HepG2 (cell line): ENCODE data around the gene FAM131A. TPM values are rescaled to one million over a fixed set of nuclear protein-coding genes. Genes with fewer than 3 reads are reported as not detected.

Experiments
- CBX5 ChIP-seq: sonication (generic); formaldehyde crosslinking; IDR thresholded peaks from 2 replicates; pipeline ENCODE4 v1.4.0; 2020; ENCODE audit warnings: missing genetic modification reagents, borderline replicate concordance
- ELF3 ChIP-seq: IDR thresholded peaks from 2 replicates; pipeline ENCODE4 v1.6.1; 2016; ENCODE audit warnings: missing genetic modification reagents, missing compliant biosample characterization
- HIVEP1 ChIP-seq: sonication (generic); formaldehyde crosslinking; IDR thresholded peaks from 2 replicates; pipeline ENCODE4 v1.4.0; 2020; ENCODE audit warnings: mild to moderate bottlenecking, missing genetic modification reagents
- IRX3 ChIP-seq: sonication (generic); formaldehyde crosslinking; IDR thresholded peaks from 2 replicates; pipeline ENCODE4 v1.8.1; 2023; ENCODE audit warnings: mild to moderate bottlenecking, low read depth, missing genetic modification reagents, borderline replicate concordance
- NFRKB ChIP-seq: fragments of 450-650 bp; IDR thresholded peaks from 2 replicates; pipeline ENCODE4 v1.6.1; 2017
- POLR2A ChIP-seq, 2 experiments: IDR thresholded peaks; 2 replicates each; pipeline ENCODE4 v1.6.1; 2011; ENCODE audit warnings: low read depth in 2 of 2, low read length in 2 of 2, mild to moderate bottlenecking in 1 of 2, moderate library complexity in 1 of 2; ENCODE audit not compliant: insufficient read depth in 1 of 2
- SKI ChIP-seq: fragments of 450-650 bp; IDR thresholded peaks from one replicate; pipeline ENCODE4 v1.6.1; 2018; ENCODE audit warnings: mild to moderate bottlenecking; ENCODE audit not compliant: partially characterized antibody
- TEF ChIP-seq: sonication (generic); formaldehyde crosslinking; IDR thresholded peaks from 2 replicates; pipeline ENCODE4 v1.5.0; 2020; ENCODE audit warnings: missing genetic modification reagents
- ZIK1 ChIP-seq: sonication (generic); formaldehyde crosslinking; IDR thresholded peaks from 2 replicates; pipeline ENCODE4 v1.5.0; 2020; ENCODE audit warnings: mild to moderate bottlenecking, low read depth, missing genetic modification reagents, borderline replicate concordance
- ZMYM2 ChIP-seq: sonication (generic); formaldehyde crosslinking; IDR thresholded peaks from 2 replicates; pipeline ENCODE4 v1.8.0; 2022; ENCODE audit warnings: mild to moderate bottlenecking, missing genetic modification reagents
- ZNF251 ChIP-seq: sonication (generic); formaldehyde crosslinking; IDR thresholded peaks from 2 replicates; pipeline ENCODE4 v1.9.0; 2021; ENCODE audit warnings: mild to moderate bottlenecking, missing genetic modification reagents
- ZNF414 ChIP-seq: sonication (generic); formaldehyde crosslinking; IDR thresholded peaks from 2 replicates; pipeline ENCODE4 v1.5.0; 2020; ENCODE audit warnings: missing genetic modification reagents
- ZNF543 ChIP-seq: sonication (generic); formaldehyde crosslinking; IDR thresholded peaks from 2 replicates; pipeline ENCODE4 v1.4.0; 2020; ENCODE audit warnings: mild to moderate bottlenecking, missing genetic modification reagents
- ZNF569 ChIP-seq: sonication (generic); formaldehyde crosslinking; IDR thresholded peaks from 2 replicates; pipeline ENCODE4 v1.5.0; 2020; ENCODE audit warnings: mild to moderate bottlenecking, missing genetic modification reagents, moderate library complexity, borderline replicate concordance
- ZNF605 ChIP-seq: sonication (generic); formaldehyde crosslinking; IDR thresholded peaks from 2 replicates; pipeline ENCODE4 v1.8.0; 2022; ENCODE audit warnings: mild to moderate bottlenecking, missing genetic modification reagents
- ZNF770 ChIP-seq: sonication (generic); formaldehyde crosslinking; IDR thresholded peaks from 2 replicates; pipeline ENCODE4 v1.5.0; 2020; ENCODE audit warnings: mild to moderate bottlenecking, missing genetic modification reagents
- polyA plus RNA-seq, 8 experiments: library from polyadenylated mRNA; depleted of rRNA in 3 of 8; stranded (reverse) in 7 of 8; unstranded in 1 of 8; fragments of >200 nt; fragmentation: Illumina TruSeq in 4 of 8; extraction: Trizol in 4 of 8; gene quantifications; 2 replicates each; pipeline versions ENCODE4 v1.2.1 to v1.2.3, GENCODE V29; 2011 to 2016; ENCODE audit warnings: low read depth in 4 of 8, missing spikeins in 1 of 8, mixed read lengths in 1 of 8; ENCODE audit not compliant: insufficient read depth in 1 of 8
- total RNA-seq, 5 experiments: library from RNA; depleted of rRNA; stranded (reverse); fragments of >200 nt; fragmentation: Illumina TruSeq; extraction: Trizol; gene quantifications; 2 replicates each; pipeline ENCODE4 v1.2.3, GENCODE V29; 2016; ENCODE audit warnings: low read depth in 1 of 5
- TF ChIP-seq, protein P1 (sequence below): sonication (generic); formaldehyde crosslinking; IDR thresholded peaks from 2 replicates; pipeline ENCODE4 v1.5.0; 2020; ENCODE audit warnings: mild to moderate bottlenecking, missing genetic modification reagents
- TF ChIP-seq, protein P2 (sequence below): sonication (generic); formaldehyde crosslinking; IDR thresholded peaks from 2 replicates; pipeline ENCODE4 v1.5.0; 2020; ENCODE audit warnings: missing genetic modification reagents

The FAM131A gene
- total and polyA plus RNA-seq, 2 of the 13 experiments (the other 11 are each of a cell fraction or from before 2014, with no cell fraction given): 9.2 to 9.3 TPM

- TF ChIP-seq ZNF414 (CRISPR knock-in tag) (0 out of 2 replicates have a peak, but pooled peaks have one; percentile 60), ZNF770 (no peak), ZNF605 (CRISPR knock-in tag) (peak; percentile 63), ZMYM2 (CRISPR knock-in tag) (no peak), HIVEP1 (CRISPR knock-in tag) (no peak; the same call in none of the 2 replicates), ZNF251 (CRISPR knock-in tag) (no peak), ELF3 (CRISPR knock-in tag) (peak; percentile 49), TEF (no peak), ZIK1 (0 out of 2 replicates have a peak, but pooled peaks have one; percentile 33), IRX3 (CRISPR knock-in tag) (no peak), SKI (peak; percentile 27), CBX5 (CRISPR knock-in tag) (no peak), NFRKB (no peak), ZNF543 (no peak), POLR2A (IDR thresholded peaks at IDR 0.05; ENCODE audit: insufficient read depth in 1 of 2, low read depth in 2 of 2, low read length in 2 of 2) (peak; percentile 75 to 94), ZNF569 (CRISPR knock-in tag) (0 out of 2 replicates have a peak, but pooled peaks have one; percentile 60)
- TF ChIP-seq, protein P1, sequence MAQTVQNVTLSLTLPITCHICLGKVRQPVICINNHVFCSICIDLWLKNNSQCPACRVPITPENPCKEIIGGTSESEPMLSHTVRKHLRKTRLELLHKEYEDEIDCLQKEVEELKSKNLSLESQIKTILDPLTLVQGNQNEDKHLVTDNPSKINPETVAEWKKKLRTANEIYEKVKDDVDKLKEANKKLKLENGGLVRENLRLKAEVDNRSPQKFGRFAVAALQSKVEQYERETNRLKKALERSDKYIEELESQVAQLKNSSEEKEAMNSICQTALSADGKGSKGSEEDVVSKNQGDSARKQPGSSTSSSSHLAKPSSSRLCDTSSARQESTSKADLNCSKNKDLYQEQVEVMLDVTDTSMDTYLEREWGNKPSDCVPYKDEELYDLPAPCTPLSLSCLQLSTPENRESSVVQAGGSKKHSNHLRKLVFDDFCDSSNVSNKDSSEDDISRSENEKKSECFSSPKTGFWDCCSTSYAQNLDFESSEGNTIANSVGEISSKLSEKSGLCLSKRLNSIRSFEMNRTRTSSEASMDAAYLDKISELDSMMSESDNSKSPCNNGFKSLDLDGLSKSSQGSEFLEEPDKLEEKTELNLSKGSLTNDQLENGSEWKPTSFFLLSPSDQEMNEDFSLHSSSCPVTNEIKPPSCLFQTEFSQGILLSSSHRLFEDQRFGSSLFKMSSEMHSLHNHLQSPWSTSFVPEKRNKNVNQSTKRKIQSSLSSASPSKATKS (CRISPR knock-in tag): no peak
- TF ChIP-seq, protein P2, sequence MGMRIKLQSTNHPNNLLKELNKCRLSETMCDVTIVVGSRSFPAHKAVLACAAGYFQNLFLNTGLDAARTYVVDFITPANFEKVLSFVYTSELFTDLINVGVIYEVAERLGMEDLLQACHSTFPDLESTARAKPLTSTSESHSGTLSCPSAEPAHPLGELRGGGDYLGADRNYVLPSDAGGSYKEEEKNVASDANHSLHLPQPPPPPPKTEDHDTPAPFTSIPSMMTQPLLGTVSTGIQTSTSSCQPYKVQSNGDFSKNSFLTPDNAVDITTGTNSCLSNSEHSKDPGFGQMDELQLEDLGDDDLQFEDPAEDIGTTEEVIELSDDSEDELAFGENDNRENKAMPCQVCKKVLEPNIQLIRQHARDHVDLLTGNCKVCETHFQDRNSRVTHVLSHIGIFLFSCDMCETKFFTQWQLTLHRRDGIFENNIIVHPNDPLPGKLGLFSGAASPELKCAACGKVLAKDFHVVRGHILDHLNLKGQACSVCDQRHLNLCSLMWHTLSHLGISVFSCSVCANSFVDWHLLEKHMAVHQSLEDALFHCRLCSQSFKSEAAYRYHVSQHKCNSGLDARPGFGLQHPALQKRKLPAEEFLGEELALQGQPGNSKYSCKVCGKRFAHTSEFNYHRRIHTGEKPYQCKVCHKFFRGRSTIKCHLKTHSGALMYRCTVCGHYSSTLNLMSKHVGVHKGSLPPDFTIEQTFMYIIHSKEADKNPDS (CRISPR knock-in tag): no peak
Measured at GRCh38 chr3:184377882-184378445, 40.6 kb downstream of the FAM131A start, which contains the start of gene THPO (continued).
